ENCODE results near the gene GPR152.
A peak's percentile ranks its signal among the peaks of the same experiment; 100 is the strongest.

GPR152 gene

DNA sequence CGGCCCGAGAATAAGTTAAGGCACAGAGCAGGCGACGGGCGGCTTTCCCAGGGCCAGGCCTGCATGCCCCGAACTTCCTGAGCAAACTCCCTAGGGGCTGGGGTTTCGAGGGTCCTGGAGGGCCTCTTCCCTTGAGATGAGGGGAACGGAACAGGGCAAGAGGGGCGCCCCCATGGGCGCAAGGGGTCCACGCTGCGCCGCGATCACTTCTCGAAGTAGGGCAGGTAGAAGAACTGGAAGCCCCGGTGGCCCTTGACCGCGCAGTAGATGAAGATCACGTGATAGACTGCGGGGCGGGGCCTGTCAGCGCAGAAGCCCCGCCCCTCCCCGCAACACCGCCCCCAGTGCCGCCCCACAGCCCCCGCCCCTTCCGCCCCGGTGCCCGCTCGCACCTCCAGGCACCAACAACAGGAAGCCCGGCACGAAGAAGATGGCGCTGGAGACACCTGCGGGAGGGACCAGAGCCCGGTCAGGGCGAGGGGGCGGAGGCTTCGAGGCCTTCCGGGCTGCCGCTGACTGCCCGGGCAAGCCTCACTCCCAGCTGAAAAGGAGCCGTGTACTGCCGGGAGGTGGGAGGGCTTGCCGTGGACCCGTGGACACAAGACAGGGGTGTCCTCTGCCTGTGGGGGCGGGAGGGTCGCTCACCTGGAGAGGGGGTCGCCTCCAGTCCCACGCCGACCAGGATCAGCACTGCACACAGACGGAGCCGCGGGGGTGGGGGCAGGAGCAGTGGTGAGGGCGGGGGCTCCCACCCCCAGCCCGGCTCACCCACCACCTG is 12.1 kb upstream of the GPR152 start:
- DNase-seq: peak; percentile 90

DNA sequence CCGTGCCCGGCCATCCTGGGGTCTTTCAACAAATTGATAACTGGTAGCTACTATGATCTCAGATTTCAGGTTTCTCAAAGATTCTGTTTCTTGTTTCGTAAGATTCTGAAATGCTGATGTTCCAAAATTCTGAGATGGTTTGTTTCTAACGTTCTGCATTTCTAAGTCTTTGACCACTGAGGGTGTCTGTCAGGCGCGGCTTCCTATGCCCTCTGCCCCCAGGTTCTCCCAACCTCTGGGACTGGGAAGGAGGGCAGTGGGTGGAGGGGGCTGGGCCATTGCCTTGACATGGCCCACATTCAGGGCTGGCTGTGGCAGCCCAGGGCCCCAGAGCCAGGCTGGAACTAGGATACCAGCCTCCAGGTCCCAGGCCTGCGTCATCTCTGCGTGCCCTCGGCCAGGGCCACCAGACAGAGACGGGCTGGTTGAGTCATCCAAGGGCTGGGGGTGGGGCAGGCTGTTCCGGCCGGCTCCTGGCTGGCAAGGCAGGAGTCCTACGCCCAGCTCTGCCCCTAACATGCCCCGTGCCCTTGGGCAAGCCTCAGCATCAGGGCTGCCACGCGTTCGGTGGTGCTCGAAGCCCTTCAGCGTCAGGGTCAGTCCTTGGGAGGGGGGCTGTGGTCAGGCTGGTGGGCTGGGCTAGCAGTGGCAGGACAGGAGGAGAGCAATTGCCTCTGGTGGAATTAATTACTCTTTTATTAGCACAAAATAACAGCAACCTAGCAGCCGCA is 11.3 kb upstream of the GPR152 start:
- DNase-seq: no peak

GRCh38 chr11:67463186-67463585 is 10.7 kb upstream of the GPR152 start:
- DNase-seq: no peak

DNA sequence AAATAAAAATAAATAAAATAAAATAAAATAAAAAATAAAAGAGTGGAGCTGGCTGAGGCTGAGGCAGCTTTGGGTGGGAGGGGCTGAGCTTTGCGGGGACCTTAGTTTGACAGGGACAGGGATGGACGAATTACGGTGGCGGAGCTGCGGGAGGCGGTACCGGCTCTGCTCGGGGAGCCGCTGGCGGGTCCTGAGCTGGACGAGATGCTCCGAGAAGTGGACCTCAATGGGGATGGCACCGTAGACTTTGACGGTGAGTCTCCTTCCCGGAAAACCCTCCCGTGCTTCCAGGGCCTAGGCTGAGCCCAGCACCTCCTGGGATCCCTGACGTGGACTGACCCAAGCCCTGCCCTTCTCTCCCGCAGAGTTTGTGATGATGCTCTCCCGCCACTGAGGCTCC is 5.7 kb upstream of the GPR152 start:
- no peak for DNase-seq

DNA sequence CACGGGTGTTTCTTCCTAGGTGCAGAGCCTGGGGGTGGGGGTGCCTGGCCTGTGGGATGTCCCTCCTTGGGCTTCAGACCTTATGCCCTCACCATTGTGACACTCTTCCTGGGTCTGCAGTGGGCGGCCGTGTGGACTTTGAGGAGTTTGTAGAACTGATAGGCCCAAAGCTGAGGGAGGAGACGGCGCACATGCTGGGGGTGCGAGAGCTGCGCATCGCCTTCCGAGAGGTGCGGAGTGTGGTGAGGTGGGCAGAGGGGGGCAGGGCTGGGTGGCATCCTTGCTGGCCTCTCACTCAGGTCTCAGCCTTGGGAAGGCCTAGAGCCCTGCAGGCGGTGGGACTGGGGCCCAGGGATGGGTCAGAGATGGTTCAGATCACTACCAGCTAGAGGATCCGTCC is 4.9 kb upstream of the GPR152 start:
- DNase-seq: no peak

GRCh38 chr11:67456068-67456705 is 3.7 kb upstream of the GPR152 start:
- DNase-seq: no peak

DNA sequence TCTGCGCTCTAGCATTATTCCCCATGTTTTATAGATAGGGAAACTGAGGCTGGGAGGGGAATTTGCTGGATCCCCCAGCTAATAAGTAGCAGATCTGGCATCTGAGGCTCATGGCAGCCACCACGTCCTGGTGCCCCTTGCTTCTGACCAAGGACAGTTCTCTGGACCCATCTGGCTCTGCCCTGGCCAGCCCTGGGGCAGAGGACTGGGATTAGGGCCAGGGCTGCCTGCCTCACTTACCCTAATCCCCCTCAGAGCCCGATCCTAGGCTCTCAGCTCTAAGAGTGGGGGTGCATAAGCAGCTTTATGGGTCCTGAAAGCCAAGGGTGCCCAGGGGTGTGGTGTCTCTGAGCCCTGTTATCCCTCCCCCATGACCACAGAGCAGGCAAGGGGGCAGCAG is 2.5 kb upstream of the GPR152 start, which contains the start of gene CABP4:
Gene CABP4 (plus strand): TSS at position 301 of the 400 bp plus-strand sequence. CDS start 70 bp downstream, at position 371.
- DNase-seq: no peak

GRCh38 chr11:67453816-67454732 is 1.5 kb upstream of the GPR152 start:
- DNase-seq: no peak

DNA sequence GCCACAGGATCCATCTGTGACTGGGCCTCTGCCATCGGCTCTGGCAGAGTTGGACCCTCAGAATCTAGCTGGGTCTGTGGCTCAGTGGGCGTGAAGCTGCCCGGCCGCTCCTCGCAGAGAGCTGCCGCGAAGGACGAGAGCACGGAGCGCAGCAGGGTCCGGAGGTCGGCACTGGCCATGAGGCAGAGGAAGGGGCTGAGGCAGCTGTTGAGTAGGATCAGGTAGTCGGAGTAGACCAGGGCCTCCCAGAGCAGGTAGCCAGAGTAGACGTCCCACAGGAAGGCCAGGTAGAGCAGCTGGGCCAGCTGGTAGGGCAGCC is 912 bp downstream of the GPR152 start:
- DNase-seq: no peak

- no peak for DNase-seq
Observed at GRCh38 chr11:67450796-67451657, 1.5 kb downstream of the GPR152 start.

- DNase-seq: no peak
Observed at GRCh38 chr11:67449116-67449844, 3.2 kb downstream of the GPR152 start.

DNA sequence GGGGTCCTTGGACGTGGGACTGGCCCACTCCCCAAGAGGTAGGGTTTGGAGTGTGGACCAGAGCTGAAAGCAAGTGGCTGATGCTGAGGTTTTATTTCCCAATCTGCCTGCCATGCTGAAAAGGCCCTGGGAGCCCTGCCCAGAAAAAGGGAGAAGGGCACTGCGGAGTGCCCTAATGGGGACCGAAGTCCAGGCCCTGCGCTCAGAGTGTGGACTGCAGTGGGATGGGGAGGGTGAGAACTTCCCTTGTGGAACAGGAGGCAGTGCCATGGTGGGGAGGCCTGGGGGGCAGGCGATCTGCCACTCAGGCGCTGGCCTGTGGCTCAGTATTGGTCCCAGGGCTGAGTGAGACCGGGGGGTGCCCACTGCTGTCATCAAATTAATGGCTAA is 4.3 kb downstream of the GPR152 start:
- DNase-seq: no peak

DNA sequence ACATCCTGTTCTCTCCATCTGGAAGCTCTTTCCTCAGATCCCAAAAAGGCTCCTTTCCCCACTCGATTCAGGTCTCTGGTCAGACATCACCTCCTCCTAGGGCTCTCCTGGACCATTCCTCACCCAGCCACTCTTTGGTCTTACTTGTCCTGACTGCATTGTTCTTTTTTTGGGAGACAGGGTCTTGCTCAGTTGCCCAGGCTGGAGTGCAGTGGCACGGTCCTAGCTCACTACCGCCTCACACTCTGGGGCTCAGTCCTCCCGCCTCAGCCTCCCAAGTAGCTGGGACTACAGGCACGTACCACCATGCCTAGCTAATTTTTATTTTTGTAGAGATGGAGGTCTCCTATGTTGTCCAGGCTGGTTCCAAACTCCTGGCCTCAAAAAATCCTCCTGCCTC is 7.0 kb downstream of the GPR152 start:
- no peak for DNase-seq

DNA sequence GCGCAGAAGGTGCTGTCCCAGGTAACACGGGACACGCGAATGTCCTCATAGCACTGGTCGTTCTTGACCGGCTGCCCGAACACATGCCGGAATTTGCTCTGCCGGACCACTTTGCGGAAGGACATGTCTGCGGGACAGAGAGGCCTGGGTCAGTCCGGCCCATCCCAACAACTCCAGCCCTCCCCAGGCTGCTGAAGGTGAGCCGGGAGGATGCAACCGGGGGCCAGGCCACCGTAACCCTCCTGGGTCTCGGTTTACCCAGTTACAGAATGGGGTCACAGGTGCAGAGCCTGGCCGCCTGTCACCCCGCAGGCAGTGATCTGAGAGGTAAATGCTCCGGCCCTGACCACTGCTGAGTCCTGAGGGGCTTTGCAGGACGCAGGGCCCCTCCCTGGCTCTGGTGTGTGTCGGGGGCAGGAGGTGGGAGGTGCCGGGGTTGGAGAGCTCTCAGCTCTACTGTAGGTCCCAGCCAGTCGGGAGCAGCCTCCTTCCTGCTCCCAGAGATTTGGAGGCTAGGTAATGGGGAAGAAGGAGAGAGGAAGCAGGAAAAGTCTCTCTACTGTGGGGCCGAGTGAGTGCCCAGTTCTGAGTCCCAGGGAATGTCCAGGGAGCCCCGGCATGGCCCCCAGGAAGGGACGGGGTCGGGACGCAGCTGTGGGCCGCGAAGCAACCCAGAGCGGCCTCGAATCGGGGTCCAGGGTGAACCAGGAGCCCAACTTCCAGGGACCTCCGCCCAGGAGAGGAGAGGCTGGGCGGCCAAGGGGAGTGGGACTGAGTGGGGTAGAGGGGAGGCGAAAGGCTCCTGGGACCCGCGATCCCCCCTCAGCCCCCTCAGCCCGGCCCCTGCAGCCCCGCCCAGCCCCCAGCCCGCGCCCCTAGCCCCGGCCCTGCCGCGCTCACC is 9.8 kb downstream of the GPR152 start:
- no peak for DNase-seq

DNA sequence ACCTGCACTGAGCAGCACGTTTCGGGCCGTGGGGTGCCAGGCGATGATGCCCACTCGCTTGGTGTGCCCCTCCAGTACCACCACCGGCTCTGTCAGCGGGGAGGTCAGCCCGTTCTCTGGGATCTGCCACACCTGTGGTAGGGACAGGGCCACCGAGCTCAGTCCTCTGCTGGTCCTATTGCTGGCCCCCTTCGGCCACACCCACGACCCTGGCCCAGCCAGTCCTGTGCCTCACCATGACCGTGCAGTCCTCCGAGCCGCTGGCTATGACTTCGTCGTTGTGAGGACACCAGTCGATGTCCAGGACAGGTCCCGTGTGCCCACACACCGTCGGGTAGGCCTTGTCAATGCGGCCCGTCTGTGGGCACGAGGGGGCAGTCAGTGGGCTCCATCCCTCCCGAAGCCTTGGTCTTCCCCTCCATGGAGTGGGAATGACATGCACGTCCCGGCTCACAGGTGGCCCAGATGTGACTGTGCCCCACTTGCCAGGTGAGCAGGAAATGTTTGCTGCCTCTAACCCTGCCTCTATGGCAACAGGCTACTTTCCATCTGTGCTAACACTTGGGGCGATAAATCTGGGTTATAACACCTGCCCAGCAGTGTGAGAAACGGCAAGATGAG is 10.7 kb downstream of the GPR152 start:
- DNase-seq: no peak

DNA sequence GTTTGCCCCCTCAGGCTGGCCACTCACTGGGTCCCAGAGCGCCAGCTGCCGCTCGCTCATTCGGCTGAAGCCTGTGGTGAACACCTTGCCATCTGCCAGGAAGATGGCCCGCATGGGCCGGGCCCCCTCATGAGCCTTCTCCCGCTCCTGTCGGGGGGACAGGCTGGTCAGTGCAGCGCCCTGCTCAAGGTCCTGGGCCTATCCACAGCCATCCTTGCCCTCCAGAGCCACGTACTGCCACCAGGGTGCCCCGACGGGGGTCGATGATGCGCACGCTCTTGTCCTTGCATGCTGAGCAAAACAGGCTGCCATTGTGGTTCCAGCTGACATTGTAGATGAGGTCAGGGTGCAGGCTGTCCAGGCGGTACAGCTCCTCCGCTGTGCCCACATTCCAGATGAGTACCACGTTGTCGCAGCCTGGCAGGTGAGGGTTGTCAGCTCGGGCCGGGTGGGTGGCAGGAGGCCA is 11.4 kb downstream of the GPR152 start:
- DNase-seq: no peak

- DNase-seq: no peak
Observed at GRCh38 chr11:67440229-67441097, 12.1 kb downstream of the GPR152 start.
